RPMI8226 (cell line): ENCODE data around the gene RALA.
A peak's percentile ranks its signal among the peaks of the same experiment; 100 is the strongest.

Experiments
- DNase-seq: peaks from one replicate; pipeline ENCODE4 v3.0.0-alpha.2; 2015

Gene RALA

GRCh38 chr7:39615350-39615975, 7.9 kb upstream of the RALA start:
- no peak for DNase-seq

- no peak for DNase-seq
Observed at GRCh38 chr7:39616138-39616537, 7.2 kb upstream of the RALA start.

GRCh38 chr7:39617005-39617404, 6.4 kb upstream of the RALA start:
- DNase-seq = no peak

GRCh38 chr7:39618868-39619267, 4.5 kb upstream of the RALA start:
- no peak for DNase-seq

GRCh38 chr7:39620486-39620885, 2.9 kb upstream of the RALA start:
- DNase-seq = no peak

- no peak for DNase-seq
Observed at GRCh38 chr7:39621261-39621660, 2.1 kb upstream of the RALA start.

- no peak for DNase-seq
Observed at GRCh38 chr7:39621784-39622411, 1.5 kb upstream of the RALA start.

GRCh38 chr7:39622609-39623008, 763 bp upstream of the RALA start:
- no peak for DNase-seq

GRCh38 chr7:39623732-39624441, 515 bp downstream of the RALA start:
- DNase-seq = peak; percentile 39

- peak; percentile 16 for DNase-seq
Observed at GRCh38 chr7:39624442-39624807, 1.1 kb downstream of the RALA start.

- no peak for DNase-seq
Observed at GRCh38 chr7:39624935-39625694, 1.7 kb downstream of the RALA start.

- DNase-seq = no peak
Observed at GRCh38 chr7:39631736-39632308, 8.4 kb downstream of the RALA start.

GRCh38 chr7:39633563-39634477, 10.4 kb downstream of the RALA start:
- no peak for DNase-seq

- DNase-seq = no peak
Observed at GRCh38 chr7:39634478-39634805, 11.1 kb downstream of the RALA start.

GRCh38 chr7:39637400-39637799, 14.0 kb downstream of the RALA start:
- DNase-seq = no peak

- no peak for DNase-seq
Observed at GRCh38 chr7:39637963-39638485, 14.7 kb downstream of the RALA start.

- no peak for DNase-seq
Observed at GRCh38 chr7:39642896-39643295, 19.5 kb downstream of the RALA start.

- DNase-seq = no peak
Observed at GRCh38 chr7:39644170-39644569, 20.8 kb downstream of the RALA start.

GRCh38 chr7:39645482-39646407, 22.4 kb downstream of the RALA start:
- DNase-seq = no peak

- no peak for DNase-seq
Observed at GRCh38 chr7:39647816-39648215, 24.4 kb downstream of the RALA start.

GRCh38 chr7:39650676-39651075, 27.3 kb downstream of the RALA start:
- no peak for DNase-seq
